Measurements from ENCODE around the gene CHMP3.
A peak's percentile ranks its signal among the peaks of the same experiment; 100 is the strongest.
"Not testable (repeated sequence)": the region's sequence is repeated elsewhere in the genome, so short reads cannot be mapped to it uniquely, and the experiment has no call there.

Gene CHMP3

GRCh38 chr2:86562922-86563649, at the start of gene CHMP3:
TSS of gene CHMP3 (minus strand) at chr2:86563443. CDS start at chr2:86563348, 95 bp downstream.
- no peak for TF ChIP-seq ZNF274 (IDR thresholded peaks at IDR 0.05; ENCODE audit: low read depth, low read length)
- peak within 1 kb of the TSS; percentile 93 for H3K4me3 ChIP-seq (ENCODE audit: low read length)

GRCh38 chr2:86610871-86611270, 47.6 kb upstream of the CHMP3 start:
- no peak overlapping the region for H3K4me3 ChIP-seq (ENCODE audit: low read length)
- no peak for TF ChIP-seq ZNF274 (IDR thresholded peaks at IDR 0.05; ENCODE audit: low read depth, low read length)

GRCh38 chr2:86608832-86609410, 45.7 kb upstream of the CHMP3 start:
- H3K4me3 ChIP-seq (ENCODE audit: low read length): no peak overlapping the region
- no peak for TF ChIP-seq ZNF274 (IDR thresholded peaks at IDR 0.05; ENCODE audit: low read depth, low read length)

GRCh38 chr2:86603905-86604304, 40.7 kb upstream of the CHMP3 start:
- no peak for TF ChIP-seq ZNF274 (IDR thresholded peaks at IDR 0.05; ENCODE audit: low read depth, low read length)
- no peak overlapping the region for H3K4me3 ChIP-seq (ENCODE audit: low read length)

- no peak overlapping the region for H3K4me3 ChIP-seq (ENCODE audit: low read length)
- no peak for TF ChIP-seq ZNF274 (IDR thresholded peaks at IDR 0.05; ENCODE audit: low read depth, low read length)
Observed at GRCh38 chr2:86598966-86599365, 35.7 kb upstream of the CHMP3 start.

- TF ChIP-seq ZNF274 (IDR thresholded peaks at IDR 0.05; ENCODE audit: low read depth, low read length): no peak
- no peak overlapping the region for H3K4me3 ChIP-seq (ENCODE audit: low read length)
Observed at GRCh38 chr2:86596118-86596517, 32.9 kb upstream of the CHMP3 start.

- no peak for TF ChIP-seq ZNF274 (IDR thresholded peaks at IDR 0.05; ENCODE audit: low read depth, low read length)
- H3K4me3 ChIP-seq (ENCODE audit: low read length): no peak overlapping the region
Observed at GRCh38 chr2:86593266-86593665, 30.0 kb upstream of the CHMP3 start.

- no peak for TF ChIP-seq ZNF274 (IDR thresholded peaks at IDR 0.05; ENCODE audit: low read depth, low read length)
- H3K4me3 ChIP-seq (ENCODE audit: low read length): no peak overlapping the region
Observed at GRCh38 chr2:86592547-86593230, 29.4 kb upstream of the CHMP3 start.

- not testable (repeated sequence) for H3K4me3 ChIP-seq (ENCODE audit: low read length)
Observed at GRCh38 chr2:86589701-86590100, 26.5 kb upstream of the CHMP3 start.

- no peak for TF ChIP-seq ZNF274 (IDR thresholded peaks at IDR 0.05; ENCODE audit: low read depth, low read length)
- H3K4me3 ChIP-seq (ENCODE audit: low read length): no peak overlapping the region
Observed at GRCh38 chr2:86584151-86584913, 21.1 kb upstream of the CHMP3 start.

- H3K4me3 ChIP-seq (ENCODE audit: low read length): no peak overlapping the region
- no peak for TF ChIP-seq ZNF274 (IDR thresholded peaks at IDR 0.05; ENCODE audit: low read depth, low read length)
Observed at GRCh38 chr2:86580560-86580959, 17.3 kb upstream of the CHMP3 start.

GRCh38 chr2:86577817-86578456, 14.7 kb upstream of the CHMP3 start:
- no peak overlapping the region for H3K4me3 ChIP-seq (ENCODE audit: low read length)
- no peak for TF ChIP-seq ZNF274 (IDR thresholded peaks at IDR 0.05; ENCODE audit: low read depth, low read length)

- TF ChIP-seq ZNF274 (IDR thresholded peaks at IDR 0.05; ENCODE audit: low read depth, low read length): no peak
Observed at GRCh38 chr2:86570059-86570458, 6.8 kb upstream of the CHMP3 start.

GRCh38 chr2:86566821-86567190, 3.6 kb upstream of the CHMP3 start:
- no peak for TF ChIP-seq ZNF274 (IDR thresholded peaks at IDR 0.05; ENCODE audit: low read depth, low read length)
- H3K4me3 ChIP-seq (ENCODE audit: low read length): no peak overlapping the region

More at GRCh38 chr2:86570059-86570458, 6.8 kb upstream of the CHMP3 start:
- no peak overlapping the region for H3K4me3 ChIP-seq (ENCODE audit: low read length)
